HepG2 (cell line): ENCODE results near the gene HBQ1. TPM values are rescaled to one million over a fixed set of nuclear protein-coding genes. Genes with fewer than 3 reads are reported as not detected.

Source experiments
- ADNP ChIP-seq: sonication (generic); formaldehyde crosslinking; IDR thresholded peaks from 2 replicates; pipeline ENCODE4 v1.4.0; 2020; ENCODE audit warnings: missing genetic modification reagents
- ARNT ChIP-seq: fragments of 450-650 bp; IDR thresholded peaks from 2 replicates; pipeline ENCODE4 v1.6.1; 2017
- BATF2 ChIP-seq: sonication (generic); formaldehyde crosslinking; IDR thresholded peaks from 2 replicates; pipeline ENCODE4 v1.8.0; 2022; ENCODE audit warnings: mild to moderate bottlenecking, missing genetic modification reagents, moderate library complexity
- HHEX ChIP-seq: IDR thresholded peaks from 2 replicates; pipeline ENCODE4 v1.6.1; 2016; ENCODE audit warnings: control low read depth
- KAT7 ChIP-seq: IDR thresholded peaks from 2 replicates; pipeline ENCODE4 v1.6.1; 2018; ENCODE audit warnings: borderline replicate concordance, missing compliant biosample characterization
- MAF1 ChIP-seq: sonication (generic); formaldehyde crosslinking; IDR thresholded peaks from 2 replicates; pipeline ENCODE4 v1.5.0; 2020; ENCODE audit warnings: missing genetic modification reagents, borderline replicate concordance
- NFE2 ChIP-seq: sonication (generic); formaldehyde crosslinking; IDR thresholded peaks from 2 replicates; pipeline ENCODE4 v1.4.0; 2020; ENCODE audit warnings: missing genetic modification reagents
- POGZ ChIP-seq: sonication (generic); formaldehyde crosslinking; IDR thresholded peaks from 2 replicates; pipeline ENCODE4 v1.4.0; 2020; ENCODE audit warnings: mild to moderate bottlenecking, missing genetic modification reagents
- PRPF4 ChIP-seq: fragments of 200-400 bp; formaldehyde crosslinking; IDR thresholded peaks from 2 replicates; pipeline ENCODE4 v1.6.1; 2016; ENCODE audit warnings: low read length, low read depth; ENCODE audit not compliant: poor library complexity, severe bottlenecking
- RBM22 ChIP-seq: fragments of 200-400 bp; formaldehyde crosslinking; optimal IDR thresholded peaks from 2 replicates; pipeline ENCODE3; 2017; ENCODE audit warnings: mild to moderate bottlenecking, low read length, moderate library complexity
- SNAI1 ChIP-seq: sonication (generic); formaldehyde crosslinking; IDR thresholded peaks from 2 replicates; pipeline ENCODE4 v1.5.0; 2020; ENCODE audit warnings: mild to moderate bottlenecking, missing genetic modification reagents, borderline replicate concordance
- SP1 ChIP-seq, 2 experiments: fragments of 450-650 bp in 1 of 2; sonication (generic) in 1 of 2; formaldehyde crosslinking in 1 of 2; IDR thresholded peaks; 2 replicates each; pipeline versions ENCODE4 v1.4.0 to v1.6.1; 2016 to 2020; ENCODE audit warnings: missing genetic modification reagents in 1 of 2
- ZFP36L1 ChIP-seq: sonication (generic); formaldehyde crosslinking; IDR thresholded peaks from 2 replicates; pipeline ENCODE4 v1.8.0; 2022; ENCODE audit warnings: mild to moderate bottlenecking, missing genetic modification reagents, moderate library complexity
- ZNF263 ChIP-seq: sonication (generic); formaldehyde crosslinking; IDR thresholded peaks from 2 replicates; pipeline ENCODE4 v1.4.0; 2020; ENCODE audit warnings: missing genetic modification reagents
- ZNF749 ChIP-seq: sonication (generic); formaldehyde crosslinking; IDR thresholded peaks from 2 replicates; pipeline ENCODE4 v1.8.0; 2022; ENCODE audit warnings: mild to moderate bottlenecking, missing genetic modification reagents, moderate library complexity, borderline replicate concordance
- ZSCAN29 ChIP-seq: sonication (generic); formaldehyde crosslinking; conservative IDR thresholded peaks from 2 replicates; pipeline ENCODE4 v1.4.0; 2020; ENCODE audit warnings: mild to moderate bottlenecking, missing genetic modification reagents
- ZUFSP ChIP-seq: sonication (generic); formaldehyde crosslinking; IDR thresholded peaks from 2 replicates; pipeline ENCODE4 v1.9.0; 2021; ENCODE audit warnings: missing genetic modification reagents, mild to moderate bottlenecking, borderline replicate concordance
- polyA plus RNA-seq, 8 experiments: library from polyadenylated mRNA; depleted of rRNA in 3 of 8; stranded (reverse) in 7 of 8; unstranded in 1 of 8; fragments of >200 nt; fragmentation: Illumina TruSeq in 4 of 8; extraction: Trizol in 4 of 8; gene quantifications; 2 replicates each; pipeline versions ENCODE4 v1.2.1 to v1.2.3, GENCODE V29; 2011 to 2016; ENCODE audit warnings: low read depth in 4 of 8, missing spikeins in 1 of 8, mixed read lengths in 1 of 8; ENCODE audit not compliant: insufficient read depth in 1 of 8
- total RNA-seq, 5 experiments: library from RNA; depleted of rRNA; stranded (reverse); fragments of >200 nt; fragmentation: Illumina TruSeq; extraction: Trizol; gene quantifications; 2 replicates each; pipeline ENCODE4 v1.2.3, GENCODE V29; 2016; ENCODE audit warnings: low read depth in 1 of 5
- TF ChIP-seq, protein P1 (sequence below): sonication (generic); formaldehyde crosslinking; IDR thresholded peaks from 2 replicates; pipeline ENCODE4 v1.4.0; 2020; ENCODE audit warnings: low read depth, missing genetic modification reagents
- TF ChIP-seq, protein P2 (sequence below): sonication (generic); formaldehyde crosslinking; IDR thresholded peaks from 2 replicates; pipeline ENCODE4 v1.4.0; 2020; ENCODE audit warnings: missing genetic modification reagents
- TF ChIP-seq, protein P3 (sequence below): sonication (generic); formaldehyde crosslinking; IDR thresholded peaks from 2 replicates; pipeline ENCODE4 v1.8.0; 2022; ENCODE audit warnings: missing genetic modification reagents, mild to moderate bottlenecking, inconsistent platforms, borderline replicate concordance

Gene HBQ1
- total and polyA plus RNA-seq, 2 of the 13 experiments (the other 11 are each of a cell fraction or from before 2014, with no cell fraction given): 4.9 to 7.4 TPM

DNA sequence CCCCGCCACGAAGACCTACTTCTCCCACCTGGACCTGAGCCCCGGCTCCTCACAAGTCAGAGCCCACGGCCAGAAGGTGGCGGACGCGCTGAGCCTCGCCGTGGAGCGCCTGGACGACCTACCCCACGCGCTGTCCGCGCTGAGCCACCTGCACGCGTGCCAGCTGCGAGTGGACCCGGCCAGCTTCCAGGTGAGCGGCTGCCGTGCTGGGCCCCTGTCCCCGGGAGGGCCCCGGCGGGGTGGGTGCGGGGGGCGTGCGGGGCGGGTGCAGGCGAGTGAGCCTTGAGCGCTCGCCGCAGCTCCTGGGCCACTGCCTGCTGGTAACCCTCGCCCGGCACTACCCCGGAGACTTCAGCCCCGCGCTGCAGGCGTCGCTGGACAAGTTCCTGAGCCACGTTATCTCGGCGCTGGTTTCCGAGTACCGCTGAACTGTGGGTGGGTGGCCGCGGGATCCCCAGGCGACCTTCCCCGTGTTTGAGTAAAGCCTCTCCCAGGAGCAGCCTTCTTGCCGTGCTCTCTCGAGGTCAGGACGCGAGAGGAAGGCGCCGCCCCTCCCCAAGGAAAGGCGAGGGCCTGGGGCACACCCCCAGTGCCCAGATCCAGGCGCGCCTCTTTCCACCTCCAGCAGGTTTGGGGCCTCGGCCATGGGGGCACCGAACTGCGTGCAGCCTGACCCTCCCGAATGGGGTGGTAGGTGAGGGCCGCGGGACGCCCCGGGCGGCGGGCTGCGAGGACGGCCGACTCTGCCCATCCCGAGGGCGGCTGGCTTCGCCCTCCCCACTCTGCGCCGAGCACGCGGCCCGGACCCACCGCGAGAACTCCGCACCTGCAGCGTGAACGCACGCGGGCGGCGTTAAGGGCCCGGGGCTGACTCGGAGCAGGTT is 664 bp downstream of the HBQ1 start (continued):
- TF ChIP-seq ADNP (CRISPR knock-in tag) (no peak; the same call in 1 of the 2 replicates), RBM22 (no peak), MAF1 (CRISPR knock-in tag) (peak; percentile 85; the same call in 1 of the 2 replicates), ZSCAN29 (CRISPR knock-in tag) (peak; percentile 86; the same call in 1 of the 2 replicates), ZFP36L1 (peak; percentile 99), KAT7 (CRISPR knock-in tag) (no peak; the same call in 1 of the 2 replicates), SNAI1 (peak; percentile 78), NFE2 (no peak), ZNF263 (CRISPR knock-in tag) (peak; percentile 81), POGZ (CRISPR knock-in tag) (peak; percentile 44; the same call in 1 of the 2 replicates), PRPF4 (no peak), BATF2 (CRISPR knock-in tag) (peak; percentile 100), ARNT (no peak), ZNF749 (CRISPR knock-in tag) (peak; percentile 99), SP1 (IDR thresholded peaks at IDR 0.05) (no peak), SP1 (CRISPR knock-in tag; IDR thresholded peaks at IDR 0.05) (peak; percentile 68), ZUFSP (no peak), HHEX (CRISPR knock-in tag) (no peak)
- TF ChIP-seq, protein P1, sequence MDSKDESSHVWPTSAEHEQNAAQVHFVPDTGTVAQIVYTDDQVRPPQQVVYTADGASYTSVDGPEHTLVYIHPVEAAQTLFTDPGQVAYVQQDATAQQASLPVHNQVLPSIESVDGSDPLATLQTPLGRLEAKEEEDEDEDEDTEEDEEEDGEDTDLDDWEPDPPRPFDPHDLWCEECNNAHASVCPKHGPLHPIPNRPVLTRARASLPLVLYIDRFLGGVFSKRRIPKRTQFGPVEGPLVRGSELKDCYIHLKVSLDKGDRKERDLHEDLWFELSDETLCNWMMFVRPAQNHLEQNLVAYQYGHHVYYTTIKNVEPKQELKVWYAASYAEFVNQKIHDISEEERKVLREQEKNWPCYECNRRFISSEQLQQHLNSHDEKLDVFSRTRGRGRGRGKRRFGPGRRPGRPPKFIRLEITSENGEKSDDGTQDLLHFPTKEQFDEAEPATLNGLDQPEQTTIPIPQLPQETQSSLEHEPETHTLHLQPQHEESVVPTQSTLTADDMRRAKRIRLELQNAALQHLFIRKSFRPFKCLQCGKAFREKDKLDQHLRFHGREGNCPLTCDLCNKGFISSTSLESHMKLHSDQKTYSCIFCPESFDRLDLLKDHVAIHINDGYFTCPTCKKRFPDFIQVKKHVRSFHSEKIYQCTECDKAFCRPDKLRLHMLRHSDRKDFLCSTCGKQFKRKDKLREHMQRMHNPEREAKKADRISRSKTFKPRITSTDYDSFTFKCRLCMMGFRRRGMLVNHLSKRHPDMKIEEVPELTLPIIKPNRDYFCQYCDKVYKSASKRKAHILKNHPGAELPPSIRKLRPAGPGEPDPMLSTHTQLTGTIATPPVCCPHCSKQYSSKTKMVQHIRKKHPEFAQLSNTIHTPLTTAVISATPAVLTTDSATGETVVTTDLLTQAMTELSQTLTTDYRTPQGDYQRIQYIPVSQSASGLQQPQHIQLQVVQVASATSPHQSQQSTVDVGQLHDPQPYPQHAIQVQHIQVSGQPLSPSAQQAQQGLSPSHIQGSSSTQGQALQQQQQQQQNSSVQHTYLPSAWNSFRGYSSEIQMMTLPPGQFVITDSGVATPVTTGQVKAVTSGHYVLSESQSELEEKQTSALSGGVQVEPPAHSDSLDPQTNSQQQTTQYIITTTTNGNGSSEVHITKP: no peak
- TF ChIP-seq, protein P2, sequence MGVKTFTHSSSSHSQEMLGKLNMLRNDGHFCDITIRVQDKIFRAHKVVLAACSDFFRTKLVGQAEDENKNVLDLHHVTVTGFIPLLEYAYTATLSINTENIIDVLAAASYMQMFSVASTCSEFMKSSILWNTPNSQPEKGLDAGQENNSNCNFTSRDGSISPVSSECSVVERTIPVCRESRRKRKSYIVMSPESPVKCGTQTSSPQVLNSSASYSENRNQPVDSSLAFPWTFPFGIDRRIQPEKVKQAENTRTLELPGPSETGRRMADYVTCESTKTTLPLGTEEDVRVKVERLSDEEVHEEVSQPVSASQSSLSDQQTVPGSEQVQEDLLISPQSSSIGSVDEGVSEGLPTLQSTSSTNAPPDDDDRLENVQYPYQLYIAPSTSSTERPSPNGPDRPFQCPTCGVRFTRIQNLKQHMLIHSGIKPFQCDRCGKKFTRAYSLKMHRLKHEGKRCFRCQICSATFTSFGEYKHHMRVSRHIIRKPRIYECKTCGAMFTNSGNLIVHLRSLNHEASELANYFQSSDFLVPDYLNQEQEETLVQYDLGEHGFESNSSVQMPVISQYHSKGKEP: peak; percentile 93
- TF ChIP-seq, protein P3, sequence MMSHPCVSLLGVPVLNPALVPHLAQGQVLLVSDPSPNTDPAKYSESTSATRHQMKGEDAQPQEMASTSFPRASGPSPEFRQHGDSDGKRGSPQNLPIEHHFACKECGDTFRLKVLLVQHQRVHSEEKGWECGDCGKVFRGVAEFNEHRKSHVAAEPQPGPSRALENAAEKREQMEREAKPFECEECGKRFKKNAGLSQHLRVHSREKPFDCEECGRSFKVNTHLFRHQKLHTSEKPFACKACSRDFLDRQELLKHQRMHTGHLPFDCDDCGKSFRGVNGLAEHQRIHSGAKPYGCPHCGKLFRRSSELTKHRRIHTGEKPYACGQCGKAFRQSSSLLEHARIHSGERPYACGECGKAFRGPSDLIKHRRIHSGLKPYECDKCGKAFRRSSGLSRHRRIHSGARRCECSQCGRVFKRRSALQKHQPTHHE (CRISPR knock-in tag): peak; percentile 92; the same call in 1 of the 2 replicates
